Measurements from ENCODE around the gene MORN1.
A peak's percentile ranks its signal among the peaks of the same experiment; 100 is the strongest.

Gene MORN1

GRCh38 chr1:2413495-2414296, 22.3 kb upstream of the MORN1 start:
- no peaks in the 10 kb centered on the region for H3K27me3 ChIP-seq (ENCODE audit: insufficient read depth, low read length, poor library complexity, severe bottlenecking)
- 0 out of 2 replicates have a peak overlapping the region, but pooled peaks have one; percentile 13 for H2AFZ ChIP-seq (ENCODE audit: low read length)
- H3K4me3 ChIP-seq (ENCODE audit: low read length, poor library complexity, severe bottlenecking) = peak overlapping the region; percentile 86
- H3K9me2 ChIP-seq (replicated peaks; ENCODE audit: low read depth, low read length) = no peaks in the 10 kb centered on the region
- H3F3A ChIP-seq (ENCODE audit: low read depth) = no peaks in the 10 kb centered on the region
- peaks cover 42% of the 10 kb centered on the region for H3K4me1 ChIP-seq (ENCODE audit: insufficient read depth, low read length, poor library complexity, severe bottlenecking)
- H3K36me3 ChIP-seq (ENCODE audit: insufficient read depth, low read length) = no peaks in the 10 kb centered on the region
- peak overlapping the region; percentile 87 for H3K9ac ChIP-seq (ENCODE audit: low read depth, low read length, poor library complexity, severe bottlenecking)
- H3K4me2 ChIP-seq (ENCODE audit: low read depth, low read length, poor library complexity, severe bottlenecking) = peak overlapping the region; percentile 90
- peaks cover 31% of the 10 kb centered on the region for H3K79me2 ChIP-seq (ENCODE audit: insufficient read depth, low read length)
- H4K20me1 ChIP-seq (ENCODE audit: insufficient read depth, low read length, poor library complexity, severe bottlenecking) = no peaks in the 10 kb centered on the region
- no peaks in the 10 kb centered on the region for H3K9me3 ChIP-seq (ENCODE audit: insufficient read depth, low read depth, low read length)
- no peak for TF ChIP-seq CTCF (conservative IDR thresholded peaks at IDR 0.05; ENCODE audit: low read length)
- no peak for TF ChIP-seq EZH2phosphoT487 (IDR thresholded peaks at IDR 0.05; ENCODE audit: borderline replicate concordance)

- Histone ChIP-seq H3K27me3 (ENCODE audit: insufficient read depth, low read length, poor library complexity, severe bottlenecking) (no peaks in the 10 kb centered on the region), H3K36me3 (ENCODE audit: insufficient read depth, low read length) (no peaks in the 10 kb centered on the region), H3K9me2 (replicated peaks; ENCODE audit: low read depth, low read length) (no peaks in the 10 kb centered on the region), H3K9ac (ENCODE audit: low read depth, low read length, poor library complexity, severe bottlenecking) (peak overlapping the region; percentile 87), H3K4me1 (ENCODE audit: insufficient read depth, low read length, poor library complexity, severe bottlenecking) (peaks cover 42% of the 10 kb centered on the region), H2AFZ (ENCODE audit: low read length) (peak overlapping the region; percentile 76), H4K20me1 (ENCODE audit: insufficient read depth, low read length, poor library complexity, severe bottlenecking) (no peaks in the 10 kb centered on the region), H3K4me3 (ENCODE audit: low read length, poor library complexity, severe bottlenecking) (peak overlapping the region; percentile 86), H3K79me2 (ENCODE audit: insufficient read depth, low read length) (peaks cover 31% of the 10 kb centered on the region), H3K4me2 (ENCODE audit: low read depth, low read length, poor library complexity, severe bottlenecking) (peak overlapping the region; percentile 90), H3K9me3 (ENCODE audit: insufficient read depth, low read depth, low read length) (no peaks in the 10 kb centered on the region), H3F3A (ENCODE audit: low read depth) (no peaks in the 10 kb centered on the region)
- TF ChIP-seq EZH2phosphoT487 (IDR thresholded peaks at IDR 0.05; ENCODE audit: borderline replicate concordance) = no peak
Observed at GRCh38 chr1:2412773-2413494, 21.6 kb upstream of the MORN1 start.

GRCh38 chr1:2412395-2412772, 21.0 kb upstream of the MORN1 start, which contains the start of gene PEX10:
Gene PEX10 (minus strand): TSS chr1:2412564. CDS start chr1:2412502, 62 bp downstream.
- Histone ChIP-seq H4K20me1 (ENCODE audit: insufficient read depth, low read length, poor library complexity, severe bottlenecking) (no peaks in the 10 kb centered on the region), H3F3A (ENCODE audit: low read depth) (no peaks in the 10 kb centered on the region), H3K9me3 (ENCODE audit: insufficient read depth, low read depth, low read length) (no peaks in the 10 kb centered on the region), H3K79me2 (ENCODE audit: insufficient read depth, low read length) (peaks cover 30% of the 10 kb centered on the region), H3K9ac (ENCODE audit: low read depth, low read length, poor library complexity, severe bottlenecking) (peak within 1 kb of the TSS; percentile 88), H2AFZ (ENCODE audit: low read length) (peak within 1 kb of the TSS; percentile 82), H3K4me2 (ENCODE audit: low read depth, low read length, poor library complexity, severe bottlenecking) (peak within 1 kb of the TSS; percentile 98), H3K9me2 (replicated peaks; ENCODE audit: low read depth, low read length) (no peaks in the 10 kb centered on the region), H3K4me1 (ENCODE audit: insufficient read depth, low read length, poor library complexity, severe bottlenecking) (peaks cover 42% of the 10 kb centered on the region), H3K4me3 (ENCODE audit: low read length, poor library complexity, severe bottlenecking) (peak within 1 kb of the TSS; percentile 86), H3K27me3 (ENCODE audit: insufficient read depth, low read length, poor library complexity, severe bottlenecking) (no peaks in the 10 kb centered on the region), H3K36me3 (ENCODE audit: insufficient read depth, low read length) (no peaks in the 10 kb centered on the region)
- no peak for TF ChIP-seq EZH2phosphoT487 (IDR thresholded peaks at IDR 0.05; ENCODE audit: borderline replicate concordance)
- no peak for TF ChIP-seq CTCF (conservative IDR thresholded peaks at IDR 0.05; ENCODE audit: low read length)
